GM18870 (cell line): ENCODE results near the gene SIGLEC7.

ENCODE experiments used
- ATAC-seq: cut with Tn5 transposase; IDR thresholded peaks from one replicate; pipeline ENCODE4 v1.9.1; 2021; ENCODE audit warnings: moderate library complexity; ENCODE audit not compliant: unreplicated experiment

SIGLEC7 gene

GRCh38 chr19:51142119-51142518 lies at the start of gene SIGLEC7:
TSS of gene SIGLEC7 (plus strand) at chr19:51142301. CDS start at chr19:51142370, 69 bp downstream.
- no peak for ATAC-seq

GRCh38 chr19:51093101-51093500 lies 49.0 kb upstream of the SIGLEC7 start:
- ATAC-seq = no peak

GRCh38 chr19:51093510-51094345 lies 48.4 kb upstream of the SIGLEC7 start:
- ATAC-seq = no peak

- no peak for ATAC-seq
These were observed 47.3 kb upstream of the SIGLEC7 start for GRCh38 chr19:51094696-51095279.

GRCh38 chr19:51096473-51097165 lies 45.5 kb upstream of the SIGLEC7 start:
- no peak for ATAC-seq

GRCh38 chr19:51097166-51097738 lies 44.8 kb upstream of the SIGLEC7 start:
- no peak for ATAC-seq

- no peak for ATAC-seq
These were observed 44.3 kb upstream of the SIGLEC7 start for GRCh38 chr19:51097796-51098195.

- no peak for ATAC-seq
These were observed 43.6 kb upstream of the SIGLEC7 start for GRCh38 chr19:51098365-51099046.

GRCh38 chr19:51099047-51099382 lies 43.1 kb upstream of the SIGLEC7 start:
- ATAC-seq = no peak

GRCh38 chr19:51100601-51101000 lies 41.5 kb upstream of the SIGLEC7 start:
- ATAC-seq = no peak

GRCh38 chr19:51101171-51101865 lies 40.8 kb upstream of the SIGLEC7 start:
- ATAC-seq = no peak

GRCh38 chr19:51102991-51103390 lies 39.1 kb upstream of the SIGLEC7 start:
- ATAC-seq = no peak

GRCh38 chr19:51103926-51104341 lies 38.2 kb upstream of the SIGLEC7 start:
- ATAC-seq = no peak

GRCh38 chr19:51107406-51108065 lies 34.6 kb upstream of the SIGLEC7 start:
- no peak for ATAC-seq

- ATAC-seq = peak; percentile 93
These were observed 33.9 kb upstream of the SIGLEC7 start, which contains the start of gene CTU1 for GRCh38 chr19:51108066-51108804. TSS of gene CTU1 (minus strand) at chr19:51108409. CDS start at chr19:51104569, 3,840 bp downstream.

- ATAC-seq = peak; percentile 36
These were observed 33.3 kb upstream of the SIGLEC7 start for GRCh38 chr19:51108805-51109146.

- no peak for ATAC-seq
These were observed 31.5 kb upstream of the SIGLEC7 start for GRCh38 chr19:51110666-51110971.

- no peak for ATAC-seq
These were observed 30.5 kb upstream of the SIGLEC7 start for GRCh38 chr19:51111606-51112005.

GRCh38 chr19:51114087-51114729 lies 27.9 kb upstream of the SIGLEC7 start:
- ATAC-seq = no peak
